ENCODE results near the gene STPG1.

STPG1 gene

GRCh38 chr1:24369199-24369598, 44.4 kb downstream of the STPG1 start:
- no peak for DNase-seq

DNA sequence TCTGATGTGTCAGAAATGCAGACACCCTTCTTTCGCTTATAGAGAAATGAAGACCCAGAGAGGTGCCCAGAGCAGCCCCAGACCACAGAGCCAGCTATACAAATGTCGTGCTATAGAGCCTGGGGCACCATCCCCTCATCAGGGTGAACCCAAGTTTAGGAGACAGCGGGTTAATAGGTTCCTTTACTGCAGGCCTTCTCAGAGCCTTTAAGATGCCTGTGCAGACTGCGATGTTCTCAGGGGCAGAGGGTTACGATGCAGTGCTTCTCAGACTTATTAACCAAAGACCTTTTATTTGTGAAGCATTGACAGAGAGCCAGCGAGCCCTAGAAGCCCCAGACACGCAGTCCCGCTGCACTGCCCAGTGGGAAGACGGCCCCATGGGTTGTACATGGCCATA, 46.9 kb downstream of the STPG1 start:
- DNase-seq: no peak

DNA sequence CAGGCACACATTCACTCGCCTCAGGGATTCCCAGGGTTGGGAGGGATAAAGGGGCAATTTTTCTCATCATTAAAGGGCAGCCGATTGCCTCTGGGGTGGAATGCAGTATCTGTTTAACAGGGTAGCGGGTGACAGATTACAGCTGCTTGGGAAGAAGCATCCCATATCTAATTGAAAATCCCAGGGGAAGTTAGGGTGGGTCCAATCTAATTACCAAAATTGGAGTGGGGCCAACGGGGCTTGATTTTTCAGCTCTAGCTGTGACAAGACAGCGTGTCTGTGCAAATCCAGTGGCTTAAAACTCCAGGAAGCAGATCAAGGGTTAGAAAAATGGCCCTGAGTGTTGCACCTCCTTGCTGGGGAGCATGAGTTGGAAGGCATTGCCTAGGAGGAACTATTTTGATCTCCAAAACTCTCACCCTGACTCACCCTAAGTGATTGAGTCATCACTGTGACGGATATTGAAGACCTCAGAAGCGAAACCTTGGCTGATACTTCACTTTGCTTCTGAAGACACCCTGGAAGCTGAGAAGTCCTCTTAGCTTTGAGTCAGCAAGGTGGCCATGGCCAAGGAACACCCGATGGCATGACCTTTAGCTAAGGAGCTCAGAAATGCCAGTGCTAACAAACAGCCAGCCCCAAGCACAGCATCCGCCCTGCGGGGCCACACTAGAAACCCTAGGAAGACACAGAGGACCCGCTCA, 48.5 kb downstream of the STPG1 start:
- peak; percentile 58 for DNase-seq

DNA sequence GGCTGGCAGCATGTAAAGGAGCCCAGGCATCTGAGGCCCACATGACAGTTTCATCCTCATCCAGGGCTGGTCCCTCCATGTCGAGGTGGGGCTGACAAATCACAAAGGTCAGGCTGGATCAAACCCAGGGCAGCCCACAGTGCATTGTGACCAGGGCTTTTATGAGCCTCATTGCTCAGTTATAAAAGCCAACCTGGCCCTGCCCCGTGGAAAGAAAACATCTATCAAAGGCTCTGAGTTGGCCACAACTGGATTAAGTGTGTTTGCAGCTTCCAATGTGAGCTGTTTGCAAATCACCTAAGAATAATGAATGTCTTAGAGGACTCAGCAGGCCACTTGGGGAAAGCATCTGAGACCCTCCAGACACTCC, 49.0 kb downstream of the STPG1 start:
- no peak for DNase-seq

GRCh38 chr1:24363994-24364393, 49.6 kb downstream of the STPG1 start:
- DNase-seq: no peak

DNA sequence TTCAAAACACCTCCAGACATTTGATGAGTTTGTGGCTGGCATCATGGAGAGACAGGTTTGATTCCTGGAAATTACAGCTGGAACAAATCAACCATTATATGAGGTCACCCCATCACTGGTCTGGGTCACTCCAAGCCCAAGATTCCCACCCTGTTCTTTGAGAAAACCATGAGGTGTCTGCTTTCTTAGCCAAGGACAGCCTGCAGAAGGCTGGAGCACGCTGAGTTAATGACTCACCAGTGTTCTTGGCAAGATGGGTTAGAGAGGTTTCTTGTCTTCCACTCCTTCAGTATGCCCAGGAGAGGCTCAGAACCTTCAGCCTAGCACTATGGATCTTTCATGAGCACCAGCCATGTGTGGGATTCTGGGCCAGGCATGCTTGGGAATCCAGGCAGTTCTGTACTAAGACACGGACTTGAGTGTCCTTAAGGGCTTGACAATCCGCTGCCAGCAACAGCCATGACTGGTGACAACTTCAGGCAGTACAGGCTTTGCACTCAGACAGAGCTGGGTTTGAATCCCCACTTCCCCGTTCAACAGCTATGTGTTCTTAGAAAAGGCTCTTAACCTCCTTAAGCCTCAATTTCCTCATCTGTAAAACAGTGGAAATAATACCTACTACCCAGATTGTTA, 50.5 kb downstream of the STPG1 start:
- no peak for DNase-seq

GRCh38 chr1:24362396-24362795, 51.2 kb downstream of the STPG1 start:
- DNase-seq: no peak

- no peak for DNase-seq
Observed at GRCh38 chr1:24361811-24362210, 51.8 kb downstream of the STPG1 start.

GRCh38 chr1:24360681-24361080, 52.9 kb downstream of the STPG1 start:
- no peak for DNase-seq

DNA sequence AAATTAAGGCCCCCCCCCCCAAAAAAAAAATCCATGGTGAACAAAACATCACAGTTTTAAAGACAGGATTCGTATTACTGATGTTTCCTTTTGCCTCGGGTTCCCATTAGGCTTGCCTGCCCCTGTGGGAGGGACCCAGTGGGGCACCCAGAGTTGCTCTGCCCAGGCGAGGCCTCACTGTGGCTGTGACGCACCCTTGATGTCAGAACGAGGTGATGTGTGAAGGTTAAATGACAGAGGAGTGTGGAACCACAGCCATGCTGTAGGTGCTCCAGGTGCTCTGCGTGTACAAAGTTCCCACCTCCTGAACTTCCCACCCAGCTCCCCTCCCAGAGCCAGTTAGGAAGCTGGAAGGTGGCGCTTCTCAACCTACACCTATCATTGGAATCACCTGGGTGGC, 56.5 kb downstream of the STPG1 start:
- no peak for DNase-seq

- no peak for DNase-seq
Observed at GRCh38 chr1:24355466-24355865, 58.1 kb downstream of the STPG1 start.

DNA sequence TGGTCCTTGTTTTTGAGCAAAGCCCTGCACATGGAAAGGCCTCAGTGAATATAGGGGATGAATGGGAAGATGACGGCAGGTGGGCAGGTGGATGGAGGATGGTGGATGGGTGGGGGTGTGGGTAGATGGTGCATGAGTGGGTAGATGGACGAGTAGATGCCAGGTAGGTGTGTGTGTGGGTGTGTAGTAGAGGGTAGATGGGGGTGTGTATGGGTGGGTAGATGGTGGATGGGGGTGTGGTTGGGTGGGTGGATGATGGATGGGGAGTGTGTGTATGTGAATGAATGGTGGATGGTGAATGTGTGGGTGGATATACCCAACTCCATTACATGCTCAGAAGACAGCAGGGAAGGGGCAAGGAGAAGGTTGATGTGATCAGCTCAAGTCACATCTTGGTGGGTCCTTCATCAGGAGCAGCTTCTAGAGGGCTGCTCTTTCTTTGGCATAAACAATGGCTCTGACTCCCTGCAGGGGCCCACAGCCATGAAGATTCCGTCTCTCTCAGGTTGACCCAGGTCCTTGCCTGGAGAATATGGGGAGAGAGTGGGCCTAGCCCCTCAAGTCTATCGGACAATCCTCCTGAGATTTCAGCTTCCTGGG, 60.2 kb downstream of the STPG1 start:
- no peak for DNase-seq

DNA sequence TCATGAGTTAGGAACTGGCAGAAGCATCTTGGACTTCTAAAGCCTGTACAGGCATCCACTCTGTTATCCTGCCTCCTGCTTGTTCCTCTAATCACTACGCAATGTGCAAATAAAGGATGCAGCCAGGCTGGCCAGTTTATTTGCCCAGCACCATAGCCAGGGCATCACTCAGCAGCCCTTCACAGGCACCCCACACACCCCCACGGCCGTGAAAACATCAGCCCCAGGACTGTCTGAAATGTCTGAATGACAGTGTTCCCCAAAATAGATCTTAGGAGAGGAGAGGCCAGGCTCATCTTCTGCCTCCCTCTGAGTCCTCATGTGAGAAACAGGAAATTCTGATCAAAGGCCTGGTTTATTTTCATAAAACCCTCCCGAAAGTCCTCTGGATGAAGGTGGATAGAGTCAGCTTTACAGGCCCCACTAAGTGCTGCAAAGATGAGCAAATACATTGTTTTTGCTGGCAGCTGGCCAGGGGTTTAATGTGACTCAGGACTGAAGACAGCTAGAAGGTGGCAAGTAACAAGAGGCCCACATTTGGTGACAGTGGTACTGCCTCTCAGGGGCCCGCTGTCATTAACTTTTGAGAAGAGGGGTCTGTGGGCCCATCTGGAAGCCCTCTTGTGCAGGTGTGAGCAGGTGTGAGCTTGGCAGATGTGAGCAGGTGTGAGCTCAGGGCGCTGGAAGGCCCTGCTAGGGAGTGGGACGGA, 61.5 kb downstream of the STPG1 start:
- peak; percentile 84 for DNase-seq

DNA sequence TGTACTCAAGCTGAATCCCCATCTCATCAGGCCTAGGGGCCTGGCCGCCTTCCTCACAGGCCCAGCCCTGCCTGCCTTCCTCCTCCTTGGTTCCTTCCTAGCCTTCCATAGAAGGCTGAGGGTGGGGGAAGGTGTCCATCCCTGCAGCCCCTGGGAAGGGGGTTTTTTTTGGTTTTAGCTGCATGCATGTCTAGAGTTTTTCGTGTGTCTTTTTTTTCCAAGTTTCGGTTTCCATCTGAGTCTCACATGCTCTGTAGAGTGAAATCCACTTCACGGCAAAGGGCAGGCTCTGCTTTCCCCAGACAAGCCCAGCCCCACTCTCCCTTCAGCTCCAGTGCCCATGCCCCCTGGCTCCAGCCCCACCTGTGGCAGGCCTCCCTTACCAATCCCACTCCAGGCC, 62.3 kb downstream of the STPG1 start:
- no peak for DNase-seq

- peak; percentile 39 for DNase-seq
Observed at GRCh38 chr1:24349891-24350290, 63.7 kb downstream of the STPG1 start.

DNA sequence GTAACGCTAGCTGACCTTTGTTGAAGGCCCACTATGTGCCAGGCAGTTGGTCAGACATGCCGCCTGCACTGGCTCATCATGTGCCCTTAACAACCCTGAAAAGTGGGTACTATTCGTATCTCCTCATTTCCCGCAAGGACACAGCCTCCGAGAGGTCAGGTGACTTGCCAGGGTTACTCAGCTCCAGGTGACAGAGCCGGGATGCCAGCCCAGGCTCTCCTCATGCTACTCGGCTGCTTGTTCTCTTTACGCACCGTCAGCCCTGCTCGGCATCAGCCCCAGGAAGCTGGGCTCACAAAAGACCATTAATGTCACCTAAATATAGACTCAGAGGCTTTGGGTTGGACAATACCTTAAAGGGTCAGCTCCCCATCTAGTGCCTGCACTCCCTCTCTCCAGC, 65.4 kb downstream of the STPG1 start:
- DNase-seq: no peak

GRCh38 chr1:24347159-24347934, 66.2 kb downstream of the STPG1 start:
- no peak for DNase-seq

- no peak for DNase-seq
Observed at GRCh38 chr1:24345334-24345733, 68.2 kb downstream of the STPG1 start.

DNA sequence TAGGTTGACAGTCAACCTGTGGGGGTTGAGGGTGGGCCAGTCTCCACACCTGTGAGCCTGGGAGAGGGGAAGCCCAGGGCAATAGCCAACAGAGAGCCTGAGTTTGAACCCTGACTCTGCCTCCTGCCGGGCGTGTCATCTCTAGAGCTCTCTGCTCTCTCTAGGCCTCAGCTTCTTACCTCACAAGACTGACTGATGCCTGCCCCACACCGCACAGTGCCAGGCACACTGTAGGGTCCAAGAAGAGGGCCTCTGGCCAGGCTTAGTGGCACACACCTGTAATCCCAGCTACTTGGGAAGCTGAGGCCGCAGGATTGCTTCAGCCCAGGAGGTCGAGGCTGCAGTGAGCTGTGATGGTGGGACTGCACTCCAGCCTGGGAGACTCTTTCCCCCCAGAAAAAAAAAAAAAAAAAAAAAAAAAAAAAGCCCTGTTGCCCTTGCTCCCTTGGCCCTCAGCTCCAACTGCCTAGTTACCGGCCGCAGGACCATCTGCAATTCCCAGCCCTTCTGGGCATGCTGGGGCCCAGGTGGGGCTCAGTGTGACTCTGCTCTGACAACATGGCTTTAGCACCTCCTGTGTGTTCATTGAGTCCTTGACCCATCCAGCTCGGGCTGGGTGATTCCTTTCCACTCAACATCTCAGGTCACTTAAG, 69.4 kb downstream of the STPG1 start:
- no peak for DNase-seq

GRCh38 chr1:24343412-24344089, 70.0 kb downstream of the STPG1 start:
- DNase-seq: no peak

- no peak for DNase-seq
Observed at GRCh38 chr1:24341260-24341659, 72.3 kb downstream of the STPG1 start.

DNA sequence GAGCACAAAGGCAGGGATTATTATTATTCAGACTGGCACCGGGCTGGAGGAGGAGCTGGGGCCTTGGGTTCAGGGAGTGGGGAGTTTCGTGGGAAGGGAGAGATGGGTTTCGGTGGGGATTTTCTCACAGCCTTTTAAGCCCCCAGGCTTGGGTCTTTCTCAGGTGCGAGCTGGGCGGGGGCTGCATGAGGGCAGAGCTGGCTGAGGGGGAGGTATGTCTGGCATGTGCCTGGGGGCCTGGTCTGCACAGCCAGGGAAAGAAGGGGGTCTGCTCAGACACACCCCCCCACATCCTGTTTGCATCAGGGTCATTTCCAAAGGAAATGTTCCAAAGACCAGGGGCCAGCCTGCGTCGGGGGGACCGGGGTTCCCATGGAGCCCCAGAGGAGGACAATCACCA, 72.8 kb downstream of the STPG1 start:
- DNase-seq: no peak

Measured in stimulated activated CD4-positive, alpha-beta T cell treated with anti-CD3 and anti-CD28 coated beads, Interleukin-1b, Interleukin-23, amount 100 ng/mL, for 48 hours (primary cell).